Parietal lobe (tissue), 1 donor: ENCODE results near the gene SBF1. TPM values are rescaled to one million over a fixed set of nuclear protein-coding genes. Genes with fewer than 3 reads are reported as not detected.

Experiments
- total RNA-seq: library from RNA; depleted of rRNA; stranded (reverse); fragments of >200 nt; gene quantifications from one replicate; pipeline ENCODE4 v1.2.3, GENCODE V29; 2014

SBF1 gene, protein sequence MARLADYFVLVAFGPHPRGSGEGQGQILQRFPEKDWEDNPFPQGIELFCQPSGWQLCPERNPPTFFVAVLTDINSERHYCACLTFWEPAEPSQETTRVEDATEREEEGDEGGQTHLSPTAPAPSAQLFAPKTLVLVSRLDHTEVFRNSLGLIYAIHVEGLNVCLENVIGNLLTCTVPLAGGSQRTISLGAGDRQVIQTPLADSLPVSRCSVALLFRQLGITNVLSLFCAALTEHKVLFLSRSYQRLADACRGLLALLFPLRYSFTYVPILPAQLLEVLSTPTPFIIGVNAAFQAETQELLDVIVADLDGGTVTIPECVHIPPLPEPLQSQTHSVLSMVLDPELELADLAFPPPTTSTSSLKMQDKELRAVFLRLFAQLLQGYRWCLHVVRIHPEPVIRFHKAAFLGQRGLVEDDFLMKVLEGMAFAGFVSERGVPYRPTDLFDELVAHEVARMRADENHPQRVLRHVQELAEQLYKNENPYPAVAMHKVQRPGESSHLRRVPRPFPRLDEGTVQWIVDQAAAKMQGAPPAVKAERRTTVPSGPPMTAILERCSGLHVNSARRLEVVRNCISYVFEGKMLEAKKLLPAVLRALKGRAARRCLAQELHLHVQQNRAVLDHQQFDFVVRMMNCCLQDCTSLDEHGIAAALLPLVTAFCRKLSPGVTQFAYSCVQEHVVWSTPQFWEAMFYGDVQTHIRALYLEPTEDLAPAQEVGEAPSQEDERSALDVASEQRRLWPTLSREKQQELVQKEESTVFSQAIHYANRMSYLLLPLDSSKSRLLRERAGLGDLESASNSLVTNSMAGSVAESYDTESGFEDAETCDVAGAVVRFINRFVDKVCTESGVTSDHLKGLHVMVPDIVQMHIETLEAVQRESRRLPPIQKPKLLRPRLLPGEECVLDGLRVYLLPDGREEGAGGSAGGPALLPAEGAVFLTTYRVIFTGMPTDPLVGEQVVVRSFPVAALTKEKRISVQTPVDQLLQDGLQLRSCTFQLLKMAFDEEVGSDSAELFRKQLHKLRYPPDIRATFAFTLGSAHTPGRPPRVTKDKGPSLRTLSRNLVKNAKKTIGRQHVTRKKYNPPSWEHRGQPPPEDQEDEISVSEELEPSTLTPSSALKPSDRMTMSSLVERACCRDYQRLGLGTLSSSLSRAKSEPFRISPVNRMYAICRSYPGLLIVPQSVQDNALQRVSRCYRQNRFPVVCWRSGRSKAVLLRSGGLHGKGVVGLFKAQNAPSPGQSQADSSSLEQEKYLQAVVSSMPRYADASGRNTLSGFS (N-terminal part only)
- total RNA-seq, result 131 TPM

DNA sequence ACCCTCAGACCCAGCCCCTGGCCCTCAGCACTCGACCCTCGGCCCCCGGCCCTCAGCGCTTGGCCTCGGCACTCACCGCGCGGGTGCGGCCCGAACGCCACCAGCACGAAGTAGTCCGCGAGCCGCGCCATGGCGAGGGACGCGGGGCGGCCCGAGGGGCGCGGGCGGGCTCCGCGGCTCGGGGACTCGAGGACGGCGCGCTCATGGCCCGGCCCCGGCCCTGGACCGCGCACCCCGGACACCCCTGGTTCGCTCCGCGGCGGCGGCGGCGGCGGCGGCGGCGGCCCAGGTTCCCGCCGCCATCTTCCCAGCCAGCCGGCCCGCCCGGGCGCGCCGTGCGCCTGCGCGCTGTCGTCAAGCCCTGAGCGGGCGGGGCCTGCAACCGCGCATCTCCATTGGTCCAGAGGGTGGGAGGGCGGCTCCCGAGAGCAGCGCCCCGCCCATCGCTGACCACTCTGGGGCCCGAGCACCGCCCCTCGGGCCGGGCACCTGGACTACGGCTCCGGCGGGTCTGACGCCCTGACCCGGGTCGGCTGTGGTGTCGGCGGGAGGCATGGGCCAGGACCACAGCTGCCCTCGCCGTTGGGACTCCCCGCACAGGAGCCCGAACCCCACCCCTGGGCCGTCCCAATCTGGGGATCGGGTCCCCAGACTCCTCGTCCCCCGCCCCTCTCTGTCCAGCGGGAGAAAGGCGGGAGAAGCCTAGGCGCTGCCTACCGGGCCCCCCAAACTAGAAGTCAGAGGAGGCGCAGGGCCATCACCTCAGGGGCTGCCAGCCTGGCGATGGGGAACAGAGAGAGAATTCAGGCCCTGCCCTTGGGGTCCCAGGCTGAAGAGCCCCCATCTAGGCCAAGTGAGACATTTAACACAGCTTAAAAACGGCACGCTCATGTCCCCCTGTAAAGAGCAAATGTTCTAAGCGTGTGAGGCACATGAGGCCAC lies at the start of gene SBF1:
TSS of gene SBF1 (minus strand) at position 326 of the 942 bp plus-strand sequence. CDS start at position 131, 195 bp downstream.

DNA sequence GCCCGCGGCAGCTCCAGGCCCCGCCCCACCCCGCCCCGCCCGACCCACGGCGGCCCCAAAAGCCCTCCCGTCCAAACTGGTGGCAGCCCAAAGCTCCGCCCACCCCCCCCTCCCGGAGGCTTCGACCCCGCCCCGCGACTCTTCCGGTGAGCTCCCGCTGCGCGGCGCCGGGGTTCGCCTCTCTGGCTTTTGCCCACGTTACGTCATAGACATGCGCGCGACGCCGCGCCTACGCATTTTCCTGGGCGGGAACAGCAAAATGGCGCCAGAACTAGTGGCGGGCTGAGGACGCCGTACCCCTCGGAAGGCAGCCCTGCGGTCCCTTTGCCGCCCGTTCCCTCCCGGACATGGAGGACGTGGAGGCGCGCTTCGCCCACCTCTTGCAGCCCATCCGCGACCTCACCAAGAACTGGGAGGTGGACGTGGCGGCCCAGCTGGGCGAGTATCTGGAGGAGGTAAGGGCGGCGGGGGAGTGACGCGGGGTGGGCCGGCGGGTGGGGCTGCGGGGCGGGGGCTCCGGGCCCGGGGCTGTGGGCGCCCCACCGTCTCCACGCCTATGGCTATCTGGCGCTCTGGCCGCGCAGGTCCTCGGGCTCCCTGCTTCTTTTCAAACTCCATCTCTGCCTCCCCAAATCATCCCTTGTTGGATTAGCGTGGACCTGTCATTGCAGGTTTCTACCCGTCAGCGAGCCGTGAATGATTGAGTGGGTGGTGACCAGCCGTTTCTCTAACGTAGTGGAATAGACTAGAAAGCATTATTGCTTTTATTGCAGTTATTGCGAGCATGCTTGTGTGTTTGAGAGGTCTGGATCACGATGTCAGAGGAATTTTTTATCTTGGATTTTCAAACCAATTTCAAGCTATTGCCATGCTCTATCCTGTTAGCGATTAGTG lies 33.4 kb upstream of the SBF1 start, which contains the start of gene NCAPH2:
TSS of gene NCAPH2 (plus strand) at position 234 of the 894 bp plus-strand sequence. CDS start at position 348, 114 bp downstream.

DNA sequence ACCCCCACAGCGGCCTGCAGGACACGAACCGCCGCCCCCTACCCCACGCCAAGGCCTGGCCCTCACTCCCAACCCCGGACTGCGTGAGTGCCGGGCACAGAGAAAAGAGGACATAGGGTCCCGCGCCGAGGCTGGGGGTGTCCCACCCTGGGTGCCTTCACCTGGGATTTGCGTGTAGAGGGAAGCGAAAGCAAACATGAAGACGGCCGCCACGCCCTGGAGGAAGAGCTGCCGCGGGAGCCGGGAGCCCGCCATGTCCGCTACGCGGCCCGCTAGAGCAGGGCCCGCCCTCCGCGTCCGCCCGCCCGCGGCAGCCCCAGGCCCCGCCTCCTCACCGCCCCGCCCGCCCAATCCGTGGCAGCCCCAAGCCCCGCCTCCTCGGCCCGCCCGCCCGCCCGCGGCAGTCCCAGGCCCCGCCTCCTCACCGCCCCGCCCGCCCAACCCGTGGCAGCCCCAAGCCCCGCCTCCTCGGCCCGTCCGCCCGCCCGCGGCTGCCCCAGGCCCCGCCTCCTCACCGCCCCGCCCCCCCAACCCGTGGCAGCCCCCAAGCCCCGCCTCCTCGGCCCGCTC lies 32.7 kb upstream of the SBF1 start, which contains the start of gene LMF2:
TSS of gene LMF2 (minus strand) at position 282 of the 570 bp plus-strand sequence. CDS start at position 255, 27 bp downstream.

DNA sequence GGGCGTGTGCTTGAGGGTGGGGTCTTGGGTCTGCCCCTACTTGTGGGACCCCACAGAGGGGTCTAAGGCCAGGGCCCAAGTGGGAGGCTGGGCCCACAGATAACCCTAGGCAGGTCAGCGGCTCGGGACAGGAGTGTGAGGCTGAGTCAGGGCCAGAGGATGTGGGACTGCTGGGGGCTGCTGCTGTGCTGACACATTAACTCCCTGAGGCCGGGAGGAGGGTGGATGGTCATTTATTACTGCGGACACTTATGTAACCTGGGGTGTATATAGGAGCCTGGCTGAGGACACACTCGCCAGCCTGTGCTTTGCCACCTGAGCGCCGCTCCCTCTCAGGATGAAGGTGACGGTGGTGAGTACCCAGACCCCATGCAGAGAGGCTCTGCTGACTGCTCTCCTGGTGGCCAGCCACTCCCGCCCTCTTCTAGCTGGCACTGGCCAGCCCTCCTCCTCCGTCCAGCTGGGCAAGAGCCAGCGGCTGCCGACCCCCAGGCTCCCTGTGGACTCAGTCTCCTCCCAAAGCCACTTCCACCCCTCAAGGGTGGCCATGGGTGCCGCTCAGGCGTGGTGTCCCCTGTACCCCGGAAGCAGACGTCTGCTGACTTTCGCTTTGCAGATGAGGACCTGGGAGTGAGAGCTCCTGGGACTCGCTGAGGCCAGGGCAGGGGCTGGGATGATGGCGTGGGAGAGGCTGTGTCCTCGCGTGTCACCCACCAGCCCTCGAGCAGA lies 11.9 kb upstream of the SBF1 start, which contains the start of gene MIOX:
TSS of gene MIOX (plus strand) at position 299 of the 729 bp plus-strand sequence. CDS start at position 338, 39 bp downstream.

DNA sequence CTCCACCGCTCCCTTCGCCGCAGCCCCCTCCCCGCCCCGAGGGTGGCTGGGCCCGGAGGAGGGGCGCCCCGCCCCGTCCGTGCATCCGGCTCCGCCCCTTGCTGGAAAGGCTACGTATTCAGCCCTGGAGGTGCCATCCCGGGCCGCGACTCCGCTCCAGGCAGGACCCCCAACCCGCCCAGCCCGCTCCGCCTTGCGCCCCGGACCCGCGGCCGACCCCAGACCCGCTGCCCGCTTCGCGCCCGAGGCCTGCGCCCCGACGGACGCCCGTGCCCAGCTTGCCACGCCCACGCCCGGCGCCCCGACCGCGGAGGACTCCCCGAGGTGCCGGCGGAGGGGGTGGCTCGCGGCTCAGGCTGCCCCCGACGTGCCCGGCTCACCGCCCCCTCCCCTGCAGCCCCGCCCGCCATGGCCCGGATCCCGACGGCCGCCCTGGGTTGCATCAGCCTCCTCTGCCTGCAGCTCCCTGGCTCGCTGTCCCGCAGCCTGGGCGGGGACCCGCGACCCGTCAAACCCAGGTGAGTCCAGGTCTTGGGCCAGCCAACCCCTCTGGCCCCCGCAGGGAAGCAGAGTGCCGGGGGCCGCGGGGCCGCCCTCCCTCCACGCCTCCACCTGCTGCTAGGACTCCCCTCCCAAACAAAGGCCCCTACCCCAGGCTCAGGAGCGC lies 6.7 kb upstream of the SBF1 start, which contains the start of gene ADM2:
TSS of gene ADM2 (plus strand) at position 104 of the 667 bp plus-strand sequence. CDS start at position 409, 305 bp downstream.

Other genes with a start within 250 kb of the SBF1 start
- gene TUBGCP6, start 230.0 kb downstream of the SBF1 start, total RNA-seq, result 83.9 TPM
- 51.6 TPM for gene HDAC10, start 223.8 kb downstream of the SBF1 start, total RNA-seq
- 28.8 TPM for gene MAPK12, start 213.4 kb downstream of the SBF1 start, total RNA-seq
- 41.6 TPM for gene MAPK11, start 204.7 kb downstream of the SBF1 start, total RNA-seq
- 87.6 TPM for gene PLXNB2, start 167.4 kb downstream of the SBF1 start, total RNA-seq
- 26.0 TPM for gene DENND6B, start 148.0 kb downstream of the SBF1 start, total RNA-seq
- 98.9 TPM for gene PPP6R2, start 131.7 kb downstream of the SBF1 start, total RNA-seq
- gene ADM2, start 6.5 kb upstream of the SBF1 start, total RNA-seq, result under 0.01 TPM
- not detected for gene MIOX, start 11.8 kb upstream of the SBF1 start, total RNA-seq
- gene LMF2, start 32.7 kb upstream of the SBF1 start, total RNA-seq, result 22.2 TPM
- 59.2 TPM for gene NCAPH2, start 33.2 kb upstream of the SBF1 start, total RNA-seq
- gene SCO2, start 50.6 kb upstream of the SBF1 start, total RNA-seq, result 1.3 TPM
- 1.3 TPM for gene TYMP, start 55.0 kb upstream of the SBF1 start, total RNA-seq
- not detected for gene KLHDC7B, start 70.9 kb upstream of the SBF1 start, total RNA-seq
- gene SYCE3, start 87.9 kb upstream of the SBF1 start, total RNA-seq, result not detected
- gene CPT1B, start 103.4 kb upstream of the SBF1 start, total RNA-seq, result 18.2 TPM
- 46.6 TPM for gene CHKB, start 107.8 kb upstream of the SBF1 start, total RNA-seq
- gene MAPK8IP2, start 125.8 kb upstream of the SBF1 start, total RNA-seq, result 70.4 TPM
- gene ARSA, start 153.1 kb upstream of the SBF1 start, total RNA-seq, result 8.1 TPM
- 9.7 TPM for gene SHANK3, start 197.8 kb upstream of the SBF1 start, total RNA-seq